Liver (tissue), 9 donors: ENCODE results near the gene MORN3. TPM values are rescaled to one million over a fixed set of nuclear protein-coding genes. Genes with fewer than 3 reads are reported as not detected.
"Not testable (repeated sequence)": the region's sequence is repeated elsewhere in the genome, so short reads cannot be mapped to it uniquely, and the experiment has no call there.

Source experiments
- DNase-seq: peaks from one replicate; pipeline ENCODE4 v3.0.0-alpha.2; 2017; ENCODE audit warnings: low spot score
- H3K27ac ChIP-seq, 2 donors: one replicate each; pipeline ENCODE4 v1.7.0; 2013; ENCODE audit warnings: inconsistent platforms in 2 of 2, low read length in 2 of 2, control low read depth in 1 of 2, low read depth in 1 of 2, mild to moderate bottlenecking in 1 of 2
- H3K27me3 ChIP-seq, 4 donors: one replicate each; pipeline versions ENCODE4 v1.6.1 to v1.7.0; 2013; ENCODE audit warnings: low read length in 3 of 4, inconsistent platforms in 1 of 4, mild to moderate bottlenecking in 1 of 4, moderate library complexity in 1 of 4; ENCODE audit not compliant: control insufficient read depth in 4 of 4, insufficient read depth in 4 of 4
- H3K36me3 ChIP-seq, 4 donors: one replicate each; pipeline versions ENCODE4 v1.6.1 to v1.7.0; 2013; ENCODE audit warnings: low read length in 3 of 4, mild to moderate bottlenecking in 3 of 4, low read depth in 1 of 4, moderate library complexity in 1 of 4; ENCODE audit not compliant: control insufficient read depth in 4 of 4, insufficient read depth in 3 of 4
- H3K4me1 ChIP-seq, 4 donors: one replicate each; pipeline versions ENCODE4 v1.6.1 to v1.7.0; 2013; ENCODE audit warnings: low read length in 3 of 4, mild to moderate bottlenecking in 3 of 4, moderate library complexity in 1 of 4; ENCODE audit not compliant: control insufficient read depth in 4 of 4, insufficient read depth in 4 of 4
- H3K4me3 ChIP-seq, 3 donors: one replicate each; pipeline versions ENCODE4 v1.6.1 to v1.7.0; 2013; ENCODE audit warnings: low read length in 3 of 3, control low read depth in 1 of 3, low read depth in 1 of 3, mild to moderate bottlenecking in 1 of 3
- H3K9ac ChIP-seq, 2 donors: one replicate each; pipeline ENCODE4 v1.7.0; 2013; ENCODE audit warnings: low read length in 2 of 2, mild to moderate bottlenecking in 2 of 2, moderate library complexity in 2 of 2, control low read depth in 1 of 2, low read depth in 1 of 2
- H3K9me3 ChIP-seq, 4 donors: one replicate each; pipeline versions ENCODE4 v1.6.1 to v1.7.0; 2013; ENCODE audit warnings: low read length in 3 of 4; ENCODE audit not compliant: control insufficient read depth in 4 of 4
- EGR1 ChIP-seq, 2 donors: IDR thresholded peaks; 2 replicates each; pipeline ENCODE4 v1.6.1; 2016 to 2018; ENCODE audit warnings: antibody characterized with exemption in 2 of 2, low read depth in 2 of 2
- FOXA2 ChIP-seq: IDR thresholded peaks from 2 replicates; pipeline ENCODE4 v1.6.1; 2016; ENCODE audit warnings: antibody characterized with exemption
- GABPA ChIP-seq, 2 donors: IDR thresholded peaks in 1 of 2; conservative IDR thresholded peaks in 1 of 2; 2 replicates each; pipeline ENCODE4 v1.6.1; 2016; ENCODE audit warnings: antibody characterized with exemption in 2 of 2, mild to moderate bottlenecking in 1 of 2, moderate library complexity in 1 of 2
- HNF4A ChIP-seq, 2 donors: conservative IDR thresholded peaks; 2 replicates each; pipeline ENCODE4 v1.6.1; 2016; ENCODE audit warnings: antibody characterized with exemption in 2 of 2, mild to moderate bottlenecking in 2 of 2
- HNF4G ChIP-seq: IDR thresholded peaks from 2 replicates; pipeline ENCODE4 v1.6.1; 2016; ENCODE audit warnings: antibody characterized with exemption
- JUND ChIP-seq, 2 donors: IDR thresholded peaks; 2 replicates each; pipeline ENCODE4 v1.6.1; 2016; ENCODE audit warnings: antibody characterized with exemption in 2 of 2
- NR2F2 ChIP-seq: IDR thresholded peaks from 2 replicates; pipeline ENCODE4 v1.6.1; 2016; ENCODE audit warnings: antibody characterized with exemption
- RAD21 ChIP-seq, 2 donors: IDR thresholded peaks; 2 replicates each; pipeline ENCODE4 v1.6.1; 2016; ENCODE audit warnings: antibody characterized with exemption in 2 of 2, mild to moderate bottlenecking in 2 of 2
- RXRA ChIP-seq, 2 donors: IDR thresholded peaks; 2 replicates each; pipeline ENCODE4 v1.6.1; 2017 to 2018; ENCODE audit warnings: antibody characterized with exemption in 2 of 2, mild to moderate bottlenecking in 1 of 2
- SP1 ChIP-seq: IDR thresholded peaks from 2 replicates; pipeline ENCODE4 v1.6.1; 2018; ENCODE audit warnings: antibody characterized with exemption, mild to moderate bottlenecking
- TAF1 ChIP-seq: conservative IDR thresholded peaks from 2 replicates; pipeline ENCODE4 v1.6.1; 2016; ENCODE audit warnings: antibody characterized with exemption, mild to moderate bottlenecking
- YY1 ChIP-seq: IDR thresholded peaks from 2 replicates; pipeline ENCODE4 v1.6.1; 2016; ENCODE audit warnings: antibody characterized with exemption, mild to moderate bottlenecking
- WGBS: extraction: QIAGEN DNeasy Blood & Tissue Kit; methylation state at CpG from one replicate; pipeline ENCODE4 v1.1.7; 2013; 5-methylcytosine and 5-hydroxymethylcytosine counted together
- polyA plus RNA-seq, 2 donors: library from polyadenylated mRNA; stranded (reverse) in 1 of 2; unstranded in 1 of 2; fragments of 200-250 nt in 1 of 2; fragments of >200 nt in 1 of 2; fragmentation: Nextera tagmentation in 1 of 2; extraction: Ambion mirVana in 1 of 2; gene quantifications; one replicate each; pipeline versions ENCODE4 v1.2.1 to v1.2.3, GENCODE V29; 2013 to 2015
- total RNA-seq, 2 donors: library from RNA; depleted of rRNA; stranded (reverse); fragments of >200 nt; gene quantifications; one replicate each; pipeline ENCODE4 v1.2.3, GENCODE V29; 2014
- TF ChIP-seq, protein P1 (sequence below): IDR thresholded peaks from 2 replicates; pipeline ENCODE4 v1.6.1; 2016; ENCODE audit warnings: antibody characterized with exemption, mild to moderate bottlenecking
- TF ChIP-seq, protein P2 (sequence below): fragments of 150-350 bp; IDR thresholded peaks from 2 replicates; pipeline ENCODE4 v1.5.1; 2017; ENCODE audit warnings: improper control_type of control experiment, low read depth, low read length; ENCODE audit not compliant: missing input control
- TF ChIP-seq, protein P3 (sequence below): IDR thresholded peaks from 2 replicates; pipeline ENCODE4 v1.6.1; 2016; ENCODE audit warnings: antibody characterized with exemption
- donor health status: healthy.
- donor health status: healthy.
- donor health status: healthy.
- donor health status: healthy.
- donor health status: healthy.

Gene MORN3
- total and polyA plus RNA-seq, 4 donors, result 0.05 to 0.13 (median 0.07) TPM

DNA sequence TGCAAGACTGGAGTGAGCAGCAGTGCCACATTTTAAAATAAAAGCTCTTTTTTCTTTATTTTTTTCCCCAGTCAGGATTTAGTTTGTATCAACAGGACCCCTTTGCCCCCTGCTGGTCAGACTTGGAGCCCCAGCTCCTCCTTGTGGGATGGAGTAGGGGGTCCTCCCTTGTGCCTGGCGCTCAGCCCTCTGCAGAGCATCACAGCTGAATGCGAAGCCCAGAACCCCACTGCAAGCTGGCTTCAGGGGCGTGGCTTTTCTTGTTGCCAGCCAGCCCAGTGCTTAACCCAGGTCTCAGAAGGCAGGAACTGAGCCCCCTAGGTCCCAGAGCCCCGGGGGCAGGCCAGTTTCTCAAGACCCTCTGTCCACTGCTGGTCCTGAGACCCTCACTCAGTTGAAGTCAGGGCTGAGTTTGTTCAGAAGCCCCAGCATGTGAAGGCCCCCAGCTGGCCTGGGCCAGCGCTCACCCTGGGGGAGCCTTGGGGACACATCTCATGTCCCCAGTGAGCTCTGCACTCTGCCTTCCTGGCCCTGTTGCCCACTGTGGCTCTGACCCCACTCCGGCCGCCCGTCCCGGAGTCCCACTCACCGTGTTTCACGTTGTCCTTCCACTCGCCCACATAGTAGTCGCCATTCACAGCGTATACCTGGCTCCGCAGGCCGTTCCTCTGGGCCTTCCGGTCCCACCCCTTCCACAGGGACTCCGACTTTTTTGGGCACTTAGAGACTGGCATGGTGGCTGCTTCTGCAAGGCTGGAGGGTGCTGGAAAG is 519 bp downstream of the MORN3 start:
- Histone ChIP-seq H3K9ac (no peak overlapping the region), H3K27ac (no peak overlapping the region), H3K4me1 (peaks cover 3 to 15% (median 8%) of the 10 kb centered on the region in 4 donors), H3K36me3 (no peaks in the 10 kb centered on the region), H3K9me3 (no peaks in the 10 kb centered on the region), H3K27me3 (no peaks in the 10 kb centered on the region), H3K4me3 (no peak overlapping the region)
- TF ChIP-seq EGR1 (IDR thresholded peaks at IDR 0.05; ENCODE audit: low read depth in 2 of 2) (no peak), GABPA (IDR thresholded peaks at IDR 0.05 in 1 of 2, conservative IDR thresholded peaks at IDR 0.05 in 1 of 2) (no peak), RAD21 (IDR thresholded peaks at IDR 0.05) (peak; percentile 52 to 70)
- TF ChIP-seq, protein P1, sequence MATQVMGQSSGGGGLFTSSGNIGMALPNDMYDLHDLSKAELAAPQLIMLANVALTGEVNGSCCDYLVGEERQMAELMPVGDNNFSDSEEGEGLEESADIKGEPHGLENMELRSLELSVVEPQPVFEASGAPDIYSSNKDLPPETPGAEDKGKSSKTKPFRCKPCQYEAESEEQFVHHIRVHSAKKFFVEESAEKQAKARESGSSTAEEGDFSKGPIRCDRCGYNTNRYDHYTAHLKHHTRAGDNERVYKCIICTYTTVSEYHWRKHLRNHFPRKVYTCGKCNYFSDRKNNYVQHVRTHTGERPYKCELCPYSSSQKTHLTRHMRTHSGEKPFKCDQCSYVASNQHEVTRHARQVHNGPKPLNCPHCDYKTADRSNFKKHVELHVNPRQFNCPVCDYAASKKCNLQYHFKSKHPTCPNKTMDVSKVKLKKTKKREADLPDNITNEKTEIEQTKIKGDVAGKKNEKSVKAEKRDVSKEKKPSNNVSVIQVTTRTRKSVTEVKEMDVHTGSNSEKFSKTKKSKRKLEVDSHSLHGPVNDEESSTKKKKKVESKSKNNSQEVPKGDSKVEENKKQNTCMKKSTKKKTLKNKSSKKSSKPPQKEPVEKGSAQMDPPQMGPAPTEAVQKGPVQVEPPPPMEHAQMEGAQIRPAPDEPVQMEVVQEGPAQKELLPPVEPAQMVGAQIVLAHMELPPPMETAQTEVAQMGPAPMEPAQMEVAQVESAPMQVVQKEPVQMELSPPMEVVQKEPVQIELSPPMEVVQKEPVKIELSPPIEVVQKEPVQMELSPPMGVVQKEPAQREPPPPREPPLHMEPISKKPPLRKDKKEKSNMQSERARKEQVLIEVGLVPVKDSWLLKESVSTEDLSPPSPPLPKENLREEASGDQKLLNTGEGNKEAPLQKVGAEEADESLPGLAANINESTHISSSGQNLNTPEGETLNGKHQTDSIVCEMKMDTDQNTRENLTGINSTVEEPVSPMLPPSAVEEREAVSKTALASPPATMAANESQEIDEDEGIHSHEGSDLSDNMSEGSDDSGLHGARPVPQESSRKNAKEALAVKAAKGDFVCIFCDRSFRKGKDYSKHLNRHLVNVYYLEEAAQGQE, result no peak
- TF ChIP-seq, protein P2, sequence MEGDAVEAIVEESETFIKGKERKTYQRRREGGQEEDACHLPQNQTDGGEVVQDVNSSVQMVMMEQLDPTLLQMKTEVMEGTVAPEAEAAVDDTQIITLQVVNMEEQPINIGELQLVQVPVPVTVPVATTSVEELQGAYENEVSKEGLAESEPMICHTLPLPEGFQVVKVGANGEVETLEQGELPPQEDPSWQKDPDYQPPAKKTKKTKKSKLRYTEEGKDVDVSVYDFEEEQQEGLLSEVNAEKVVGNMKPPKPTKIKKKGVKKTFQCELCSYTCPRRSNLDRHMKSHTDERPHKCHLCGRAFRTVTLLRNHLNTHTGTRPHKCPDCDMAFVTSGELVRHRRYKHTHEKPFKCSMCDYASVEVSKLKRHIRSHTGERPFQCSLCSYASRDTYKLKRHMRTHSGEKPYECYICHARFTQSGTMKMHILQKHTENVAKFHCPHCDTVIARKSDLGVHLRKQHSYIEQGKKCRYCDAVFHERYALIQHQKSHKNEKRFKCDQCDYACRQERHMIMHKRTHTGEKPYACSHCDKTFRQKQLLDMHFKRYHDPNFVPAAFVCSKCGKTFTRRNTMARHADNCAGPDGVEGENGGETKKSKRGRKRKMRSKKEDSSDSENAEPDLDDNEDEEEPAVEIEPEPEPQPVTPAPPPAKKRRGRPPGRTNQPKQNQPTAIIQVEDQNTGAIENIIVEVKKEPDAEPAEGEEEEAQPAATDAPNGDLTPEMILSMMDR, result peak; percentile 41
- WGBS, result 85% methylated on average over 18 of the region's 18 CpGs
- peak; percentile 41 for DNase-seq

DNA sequence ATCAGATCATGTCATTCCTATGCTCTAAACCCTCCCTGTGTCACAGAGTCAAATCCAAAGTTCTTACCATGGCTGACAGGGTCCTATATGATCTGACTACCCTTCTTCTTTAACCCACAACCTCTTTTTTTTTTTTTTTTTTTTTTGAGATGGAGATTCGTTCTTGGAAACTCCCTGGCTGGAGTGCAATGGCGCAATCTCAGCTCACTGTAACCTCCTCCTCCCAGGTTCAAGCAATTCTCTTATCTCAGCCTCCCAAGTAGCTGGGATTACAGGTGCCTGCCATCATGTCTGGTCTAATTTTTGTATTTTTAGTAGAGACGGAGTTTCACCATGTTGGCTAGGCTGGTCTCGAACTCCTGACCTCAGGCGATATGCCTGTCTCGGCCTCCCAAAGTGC is 2.6 kb downstream of the MORN3 start:
- not testable (repeated sequence) for H3K36me3 ChIP-seq, H3K27me3 ChIP-seq, DNase-seq, H3K4me1 ChIP-seq, H3K9me3 ChIP-seq, H3K4me3 ChIP-seq, H3K9ac ChIP-seq, H3K27ac ChIP-seq
- 83% methylated on average over 6 of the region's 6 CpGs for WGBS

DNA sequence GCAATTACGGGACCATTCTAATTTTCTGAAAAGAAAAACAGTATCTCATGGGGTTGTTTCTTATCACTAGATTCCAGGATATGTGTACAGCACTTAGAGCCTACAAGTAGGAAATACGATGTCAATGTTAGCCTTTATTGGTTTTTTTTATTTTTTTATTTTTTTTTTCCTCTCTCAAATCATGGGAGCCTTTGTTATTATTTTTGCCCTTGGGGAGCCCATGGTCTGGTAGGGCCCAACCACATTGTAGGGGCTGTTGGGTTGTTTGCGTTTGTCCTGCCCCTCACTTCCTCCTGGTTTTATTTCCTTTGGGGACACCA is 5.9 kb downstream of the MORN3 start:
- WGBS, result 80% methylated on average over 3 of the region's 3 CpGs
- Histone ChIP-seq H3K36me3 (no peaks in the 10 kb centered on the region), H3K27me3 (no peaks in the 10 kb centered on the region), H3K9me3 (no peaks in the 10 kb centered on the region), H3K4me3 (no peak overlapping the region), H3K4me1 (no peaks in the 10 kb centered on the region), H3K27ac (no peak overlapping the region), H3K9ac (no peak overlapping the region)
- DNase-seq, result no peak
- TF ChIP-seq, protein P2, result no peak
- TF ChIP-seq FOXA2 (no peak), HNF4A (conservative IDR thresholded peaks at IDR 0.05) (no peak), EGR1 (IDR thresholded peaks at IDR 0.05; ENCODE audit: low read depth in 2 of 2) (no peak), SP1 (no peak), YY1 (no peak), GABPA (IDR thresholded peaks at IDR 0.05 in 1 of 2, conservative IDR thresholded peaks at IDR 0.05 in 1 of 2) (no peak), NR2F2 (no peak), HNF4G (no peak), RXRA (IDR thresholded peaks at IDR 0.05) (no peak), TAF1 (no peak), JUND (IDR thresholded peaks at IDR 0.05) (no peak), RAD21 (IDR thresholded peaks at IDR 0.05) (no peak)
- TF ChIP-seq, protein P1, result no peak
- TF ChIP-seq, protein P3, sequence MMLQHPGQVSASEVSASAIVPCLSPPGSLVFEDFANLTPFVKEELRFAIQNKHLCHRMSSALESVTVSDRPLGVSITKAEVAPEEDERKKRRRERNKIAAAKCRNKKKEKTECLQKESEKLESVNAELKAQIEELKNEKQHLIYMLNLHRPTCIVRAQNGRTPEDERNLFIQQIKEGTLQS, result no peak
